GM12878 (cell line): Measurements from ENCODE around the gene ZNF30. TPM values are rescaled to one million over a fixed set of nuclear protein-coding genes. Genes with fewer than 3 reads are reported as not detected.

ENCODE experiments used
- ATAC-seq: fragments of 200-7000 bp; cut with Tn5 transposase; 3 replicates; pipeline ENCODE4 v1.9.1; 2020; ENCODE audit warnings: mild to moderate bottlenecking, moderate library complexity
- BruUV-seq: library from RNA; stranded (reverse); fragments of 400-500 nt; replicated peaks from 2 replicates; lab custom pipeline; 2021; lab: Mats Ljungman, UMichigan
- CTCF ChIA-PET: fragments of 300-600 bp; sonication (Branson Sonifier 250); formaldehyde crosslinking; extraction: SDS; loops from one replicate; lab custom pipeline; 2021; ENCODE audit warnings: inconsistent platforms; lab: Yijun Ruan, JAX
- POLR2A ChIA-PET: fragments of 350-600 bp; formaldehyde crosslinking; extraction: SDS; loops from one replicate; lab custom pipeline; 2021; ENCODE audit warnings: inconsistent platforms; lab: Charles Lee
- RAD21 ChIA-PET: fragments of 300-600 bp; sonication (Branson Sonifier 250); formaldehyde crosslinking; loops from one replicate; lab custom pipeline; 2023; ENCODE audit warnings: antibody characterized with exemption; ENCODE audit not compliant: unreplicated experiment; lab: Charles Lee
- SMC1A ChIA-PET: fragments of 300-600 bp; sonication (Branson Sonifier 250); formaldehyde crosslinking; loops from one replicate; lab custom pipeline; 2023; ENCODE audit not compliant: unreplicated experiment, uncharacterized antibody; lab: Charles Lee
- DNase-seq: peaks from one replicate; pipeline ENCODE4 v3.0.0-alpha.2; 2011; ENCODE audit warnings: low read depth, low spot score
- FAIRE-seq: peaks from 3 replicates; lab custom pipeline; 2011; peaks lifted over from hg19 to GRCh38; lab: Jason Lieb, UNC
- H2AFZ ChIP-seq: 2 replicates; pipeline ENCODE4 v1.6.0; 2011; ENCODE audit warnings: low read depth, low read length, control low read depth; ENCODE audit not compliant: control insufficient read depth
- H3K27ac ChIP-seq: 2 replicates; pipeline ENCODE4 v1.5.1; 2011; ENCODE audit warnings: control low read depth; ENCODE audit not compliant: control insufficient read depth, insufficient read depth
- H3K27me3 ChIP-seq, 2 experiments: replicated peaks in 1 of 2; 2 replicates each; pipeline versions ENCODE4 v1.6.0 to v1.6.1; 2011; ENCODE audit warnings: low read length in 1 of 2; ENCODE audit not compliant: control insufficient read depth in 2 of 2, insufficient read depth in 2 of 2
- H3K36me3 ChIP-seq, 2 experiments: 2 replicates each; pipeline ENCODE4 v1.5.1; 2011; ENCODE audit warnings: low read length in 1 of 2; ENCODE audit not compliant: control insufficient read depth in 2 of 2, insufficient read depth in 2 of 2
- H3K4me1 ChIP-seq: 2 replicates; pipeline ENCODE4 v1.6.1; 2011; ENCODE audit warnings: mild to moderate bottlenecking, low read length, moderate library complexity, mixed read lengths; ENCODE audit not compliant: control insufficient read depth, insufficient read depth
- H3K4me2 ChIP-seq: 2 replicates; pipeline ENCODE4 v1.6.0; 2011; ENCODE audit warnings: control low read depth; ENCODE audit not compliant: control insufficient read depth, insufficient read depth
- H3K4me3 ChIP-seq: fragments of 200-600 bp; sonication (generic); 2 replicates; pipeline ENCODE4 v1.5.1; 2016
- H3K79me2 ChIP-seq: 2 replicates; pipeline ENCODE4 v1.6.0; 2011; ENCODE audit warnings: low read length; ENCODE audit not compliant: control insufficient read depth, insufficient read depth
- H3K9ac ChIP-seq: 2 replicates; pipeline ENCODE4 v1.8.0; 2011; ENCODE audit warnings: low read length, control low read depth, mixed read lengths; ENCODE audit not compliant: control insufficient read depth, insufficient read depth
- H3K9me3 ChIP-seq: replicated peaks from 3 replicates; pipeline ENCODE4 v1.5.1; 2011; ENCODE audit warnings: mild to moderate bottlenecking, low read length; ENCODE audit not compliant: control insufficient read depth, insufficient read depth
- H4K20me1 ChIP-seq: 2 replicates; pipeline ENCODE4 v1.6.0; 2011; ENCODE audit not compliant: control insufficient read depth, insufficient read depth
- BMI1 ChIP-seq: fragments of 450-650 bp; IDR thresholded peaks from 2 replicates; pipeline ENCODE4 v1.6.1; 2016; ENCODE audit warnings: mild to moderate bottlenecking, moderate library complexity, borderline replicate concordance
- EGR1 ChIP-seq, 2 experiments: IDR thresholded peaks; 1 replicate in 1 of 2; 2 replicates in 1 of 2; pipeline ENCODE4 v1.6.1; 2011 to 2012; ENCODE audit warnings: low read depth in 2 of 2, low read length in 2 of 2, borderline replicate concordance in 1 of 2, mild to moderate bottlenecking in 1 of 2, moderate library complexity in 1 of 2
- POU2F2 ChIP-seq: IDR thresholded peaks from 3 replicates; pipeline ENCODE4 v1.6.1; 2011; ENCODE audit warnings: low read depth, mild to moderate bottlenecking, low read length, borderline replicate concordance
- RAD51 ChIP-seq: fragments of 450-650 bp; IDR thresholded peaks from 2 replicates; pipeline ENCODE4 v1.6.1; 2016; ENCODE audit warnings: moderate library complexity, mild to moderate bottlenecking, inconsistent platforms
- SIN3A ChIP-seq: IDR thresholded peaks from 2 replicates; pipeline ENCODE4 v1.6.1; 2012; ENCODE audit warnings: low read depth, low read length, improper control_type of control experiment
- SUZ12 ChIP-seq: fragments of 200-600 bp; sonication (generic); IDR thresholded peaks from one replicate; pipeline ENCODE4 v1.6.1; 2018; ENCODE audit warnings: antibody characterized with exemption, mild to moderate bottlenecking; ENCODE audit not compliant: unreplicated experiment
- ZNF207 ChIP-seq: fragments of 450-650 bp; IDR thresholded peaks from 2 replicates; pipeline ENCODE4 v1.6.1; 2014; ENCODE audit warnings: antibody characterized with exemption, mild to moderate bottlenecking, borderline replicate concordance
- ZZZ3 ChIP-seq: IDR thresholded peaks from 2 replicates; pipeline ENCODE4 v1.6.1; 2011; ENCODE audit warnings: low read depth; ENCODE audit not compliant: control insufficient read depth, insufficient read length
- WGBS: methylation state at CpG from one replicate; pipeline ENCODE4 v1.1.6; 2016; ENCODE audit warnings: low lambda C conversion rate; ENCODE audit not compliant: insufficient replicate concordance, insufficient coverage; ENCODE audit errors: missing lambda C conversion rate; 5-methylcytosine and 5-hydroxymethylcytosine counted together
- in situ Hi-C: fragments of 300-500 bp; cut with MboI; formaldehyde crosslinking; loops from 9 replicates; pipeline ENCODE4 v1.14.3; 2018; ENCODE audit warnings: mixed read lengths
- intact Hi-C: fragments of 100-400 bp; cut with micrococcal nuclease; formaldehyde crosslinking; loops from one replicate; pipeline ENCODE4 v1.14.2; 2022; ENCODE audit not compliant: unreplicated experiment
- polyA plus RNA-seq, 11 experiments: library from polyadenylated mRNA; depleted of rRNA in 4 of 11; unstranded in 6 of 11; stranded (reverse) in 5 of 11; fragments of >200 nt; fragmentation: Nextera tagmentation in 4 of 11; fragmentation: Illumina TruSeq in 1 of 11; extraction: Ambion mirVana in 4 of 11; extraction: Trizol in 1 of 11; gene quantifications; 1 replicate in 1 of 11; 2 replicates in 10 of 11; pipeline versions ENCODE4 v1.2.1 to v1.2.3, GENCODE V29; 2011 to 2016; ENCODE audit warnings: inconsistent platforms in 2 of 11, missing spikeins in 2 of 11, low read depth in 1 of 11
- total RNA-seq, 4 experiments: library from RNA; depleted of rRNA in 3 of 4; stranded (reverse); fragments of >200 nt in 3 of 4; fragmentation: Illumina TruSeq in 1 of 4; extraction: Trizol in 1 of 4; gene quantifications; 2 replicates each; pipeline versions ENCODE4 v1.2.1 to v1.2.3, GENCODE V29; 2013 to 2021

The ZNF30 gene
- total and polyA plus RNA-seq, 10 of the 15 experiments (the other 5 are each of a cell fraction or from before 2014, with no cell fraction given), result 0.85 to 2.3 (median 1.3) TPM

DNA sequence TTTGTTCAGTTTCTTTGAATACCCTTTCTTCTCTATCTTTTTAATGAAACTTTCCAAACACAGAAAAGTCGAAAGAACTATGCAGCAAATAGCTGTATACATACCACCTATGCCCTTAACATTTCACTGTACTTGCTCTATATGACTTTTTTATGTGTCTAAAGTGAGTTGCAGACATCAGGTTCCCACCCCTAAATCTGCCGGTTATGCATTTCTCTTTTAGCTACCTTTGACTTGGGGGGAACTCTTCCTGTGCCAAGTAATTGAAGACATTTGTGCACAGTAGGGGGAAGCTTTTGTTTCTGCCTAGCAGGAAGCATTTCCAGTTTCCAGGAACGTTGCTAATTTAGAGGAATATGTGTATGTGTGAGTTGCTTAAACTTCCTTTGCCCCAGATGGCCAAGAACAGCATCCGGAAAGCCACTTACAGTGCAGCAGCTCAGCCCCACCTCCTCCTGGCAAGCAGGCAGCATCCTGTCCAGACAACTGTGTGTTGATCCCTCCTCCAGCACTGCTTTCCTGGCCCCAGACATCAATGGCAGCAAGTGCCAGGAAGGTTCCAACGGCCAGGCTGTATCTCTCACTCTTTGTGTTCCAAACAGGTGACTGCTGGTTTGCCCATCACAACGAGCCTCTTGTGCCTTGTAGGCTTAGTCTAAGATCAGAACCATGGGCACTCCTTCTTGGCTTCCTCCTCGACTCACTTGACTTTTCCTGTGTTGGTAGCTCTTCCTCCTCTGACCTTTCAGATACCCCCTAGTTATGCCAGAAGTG lies 58.7 kb downstream of the ZNF30 start:
- no peak for TF ChIP-seq SUZ12
- no peak for TF ChIP-seq POU2F2
- TF ChIP-seq RAD51, result no peak
- TF ChIP-seq BMI1, result no peak
- TF ChIP-seq ZZZ3, result no peak
- TF ChIP-seq EGR1 (IDR thresholded peaks at IDR 0.05; ENCODE audit: borderline replicate concordance in 1 of 2, low read depth in 2 of 2, low read length in 2 of 2), result no peak
- no peak for TF ChIP-seq ZNF207
- TF ChIP-seq SIN3A, result no peak
- Histone ChIP-seq H3K27me3 (no peaks in the 10 kb centered on the region), H3K27ac (no peak overlapping the region), H3K9ac (no peak overlapping the region), H3K4me2 (no peak overlapping the region), H3K9me3 (no peaks in the 10 kb centered on the region), H2AFZ (no peak overlapping the region; the same call in 1 of the 2 replicates), H3K79me2 (no peaks in the 10 kb centered on the region), H3K4me1 (peaks cover 2% of the 10 kb centered on the region; the same call in 1 of the 2 replicates), H3K36me3 (no peaks in the 10 kb centered on the region), H4K20me1 (no peaks in the 10 kb centered on the region), H3K4me3 (no peak overlapping the region)
- DNase-seq (no peak), ATAC-seq (no peak), FAIRE-seq (no peak)
- in situ Hi-C loops (no loop called here), intact Hi-C loops (no loop called here)
- POLR2A ChIA-PET, result no interaction called here
- CTCF ChIA-PET, result interaction anchor here (1.8 kb wide), 1 partner anchor 13 kb away, joined by 8 read pairs; no protein-coding TSS in a partner anchor
- BruUV-seq, result no TSS peak
- SMC1A ChIA-PET, result interaction anchor here (0.8 to 1.4 kb wide), 4 partner anchors 9 to 101 kb away, joined by 3 to 4 read pairs (median 3); no protein-coding TSS in a partner anchor
- 6% methylated on average over 7 of the region's 7 CpGs for WGBS
- RAD21 ChIA-PET, result interaction anchor here (0.9 kb wide), 2 partner anchors 10 to 12 kb away, joined by 3 read pairs; no protein-coding TSS in a partner anchor
